Left colon (tissue), 2 donors: ENCODE results near the gene POLN. TPM values are rescaled to one million over a fixed set of nuclear protein-coding genes. Genes with fewer than 3 reads are reported as not detected.
"Not testable (repeated sequence)": the region's sequence is repeated elsewhere in the genome, so short reads cannot be mapped to it uniquely, and the experiment has no call there.

Experiments used
- ATAC-seq: fragments of 200-7000 bp; cut with Tn5 transposase; one replicate; pipeline ENCODE4 v1.9.1; 2020; ENCODE audit warnings: mild to moderate bottlenecking, moderate library complexity
- DNase-seq, 2 donors: peaks; one replicate each; pipeline ENCODE4 v3.0.0-alpha.2; 2020
- intact Hi-C, 2 donors: fragments of 100-400 bp; cut with DNase I in 1 of 2; cut with micrococcal nuclease in 1 of 2; formaldehyde crosslinking; loops; one replicate each; pipeline versions ENCODE4 v1.11.2 to v1.14.0; 2022; cut with DNase I, micrococcal nuclease
- total RNA-seq, 2 donors: library from RNA; stranded (reverse); fragmentation: NEBNext Ultra II Directional; extraction: Animal tissue kit (Norgen Biotek cat#: 25700); gene quantifications; one replicate each; pipeline ENCODE4 v1.2.1, GENCODE V29; 2021
- donor health status: DM: no; HTN: no; CAD: no.
- donor health status: DM: yes; HTN: yes; CAD: no.

The POLN gene
- total RNA-seq, 2 donors from 2014 or later: 1.3 to 3.1 TPM

DNA sequence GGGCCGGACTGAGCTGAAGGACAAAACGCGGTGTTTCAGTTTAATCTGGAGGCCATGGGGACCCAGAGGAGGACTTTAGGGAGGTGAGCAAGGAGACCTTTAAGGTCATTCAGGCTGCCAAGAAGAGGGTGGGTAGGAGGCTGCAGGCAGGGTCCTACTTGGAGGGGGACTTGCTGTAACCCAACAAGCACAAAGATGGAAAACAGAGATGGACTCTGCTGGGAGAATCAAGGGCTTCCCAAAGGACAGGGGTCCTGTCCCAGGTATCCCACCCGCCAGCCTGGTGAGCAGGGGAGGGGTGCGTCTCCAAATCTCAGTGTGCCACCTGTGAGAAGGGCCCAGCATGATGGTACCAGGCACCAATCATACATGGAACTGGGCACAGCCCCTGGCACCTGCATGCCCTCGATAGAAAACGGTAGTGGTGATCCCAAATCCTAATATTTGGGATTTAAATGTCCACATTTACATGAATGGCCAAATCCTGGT, 3.9 kb upstream of the POLN start:
- ATAC-seq: no peak
- DNase-seq: no peak
- intact Hi-C loops: no loop called here

DNA sequence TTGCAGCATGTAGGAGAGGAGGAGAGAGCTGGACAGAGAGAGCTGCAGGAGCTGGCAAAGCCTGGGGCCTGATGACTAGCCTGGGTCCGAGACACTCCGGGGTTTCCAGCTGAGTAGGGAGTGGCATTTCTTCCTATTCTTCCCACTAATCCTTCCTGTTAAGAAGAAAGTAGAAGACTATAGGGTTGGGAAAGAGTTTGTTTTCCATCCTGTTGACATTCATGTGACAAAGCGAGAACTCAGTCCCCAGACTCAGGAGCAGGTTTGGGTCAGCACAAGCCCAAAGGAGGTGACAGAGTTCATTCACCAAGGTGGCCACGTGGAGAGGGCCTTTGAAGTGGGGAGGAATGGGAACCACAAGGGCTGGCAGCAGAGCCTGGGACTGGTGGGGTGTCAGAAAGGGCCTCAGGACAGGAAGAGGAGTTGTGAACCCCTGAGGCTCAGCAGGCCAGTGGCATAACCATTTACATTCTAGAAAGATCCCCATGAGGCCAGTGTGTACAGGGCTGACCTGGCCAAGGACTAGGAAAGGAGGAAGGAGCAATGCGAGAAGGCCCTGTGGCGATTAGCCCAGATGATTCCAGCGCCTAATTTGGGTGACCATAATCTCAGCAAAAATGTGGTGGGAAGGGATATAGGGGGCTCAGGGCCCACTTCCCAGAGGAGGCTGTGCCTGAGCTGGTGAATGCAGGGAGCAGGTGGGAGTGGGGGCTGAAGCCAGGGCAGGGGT, 3.3 kb upstream of the POLN start:
- intact Hi-C loops: no loop called here
- no peak for ATAC-seq
- no peak for DNase-seq

DNA sequence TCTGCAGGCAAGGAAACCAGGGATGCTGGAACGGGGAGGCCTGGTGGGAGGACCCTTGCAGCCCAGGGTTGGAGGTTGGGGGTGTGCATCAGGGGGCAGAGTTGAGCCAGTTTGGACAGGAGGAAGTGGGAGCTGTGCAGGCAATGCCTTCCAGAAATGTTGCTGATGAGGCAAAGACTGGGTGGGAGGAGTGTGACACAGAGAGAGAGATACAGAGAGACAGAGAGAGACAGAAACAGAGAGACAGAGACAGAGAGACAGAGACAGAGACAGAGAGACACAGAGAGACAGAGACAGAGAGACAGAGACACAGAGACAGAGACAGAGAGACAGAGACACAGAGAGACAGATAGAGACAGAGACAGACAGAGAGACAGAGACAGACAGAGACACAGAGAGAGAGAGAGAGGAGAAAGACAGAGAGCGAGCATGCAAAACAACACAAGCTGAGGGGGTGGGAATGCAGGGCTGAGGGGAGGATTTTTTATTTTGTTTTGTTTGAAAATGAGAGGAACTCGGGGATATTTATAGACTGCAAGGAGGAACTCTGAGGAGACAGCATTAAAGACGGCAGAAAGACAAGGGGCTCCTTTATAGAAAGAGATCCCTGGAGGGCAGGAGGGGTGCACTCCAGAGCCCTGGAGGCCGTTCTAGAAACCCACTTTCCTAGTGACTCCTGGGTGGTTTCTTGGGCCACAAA, 1.9 kb upstream of the POLN start:
- ATAC-seq (no peak), DNase-seq (peak in 1 of 2 donors; percentile 37)
- intact Hi-C loops: no loop called here

DNA sequence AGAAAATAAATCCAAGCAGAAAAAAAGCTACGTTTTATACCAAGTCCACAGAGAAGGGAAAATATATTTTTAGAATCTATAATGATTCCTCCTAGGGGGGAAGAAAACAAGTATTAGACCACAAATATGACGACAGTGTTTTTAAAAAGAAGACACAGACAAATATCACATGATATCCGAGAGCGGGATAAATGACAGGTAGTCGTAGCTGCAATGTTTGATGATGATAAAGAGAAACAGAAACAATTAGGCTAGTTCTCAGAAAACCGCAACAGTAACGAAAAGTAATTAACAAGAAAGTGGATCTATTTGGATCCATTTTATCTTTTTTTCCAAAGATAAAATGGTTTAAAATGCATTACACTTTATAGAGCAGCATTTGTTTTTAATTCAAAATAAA, 918 bp downstream of the POLN start:
- ATAC-seq: no peak
- intact Hi-C loops: no loop called here
- no peak for DNase-seq

DNA sequence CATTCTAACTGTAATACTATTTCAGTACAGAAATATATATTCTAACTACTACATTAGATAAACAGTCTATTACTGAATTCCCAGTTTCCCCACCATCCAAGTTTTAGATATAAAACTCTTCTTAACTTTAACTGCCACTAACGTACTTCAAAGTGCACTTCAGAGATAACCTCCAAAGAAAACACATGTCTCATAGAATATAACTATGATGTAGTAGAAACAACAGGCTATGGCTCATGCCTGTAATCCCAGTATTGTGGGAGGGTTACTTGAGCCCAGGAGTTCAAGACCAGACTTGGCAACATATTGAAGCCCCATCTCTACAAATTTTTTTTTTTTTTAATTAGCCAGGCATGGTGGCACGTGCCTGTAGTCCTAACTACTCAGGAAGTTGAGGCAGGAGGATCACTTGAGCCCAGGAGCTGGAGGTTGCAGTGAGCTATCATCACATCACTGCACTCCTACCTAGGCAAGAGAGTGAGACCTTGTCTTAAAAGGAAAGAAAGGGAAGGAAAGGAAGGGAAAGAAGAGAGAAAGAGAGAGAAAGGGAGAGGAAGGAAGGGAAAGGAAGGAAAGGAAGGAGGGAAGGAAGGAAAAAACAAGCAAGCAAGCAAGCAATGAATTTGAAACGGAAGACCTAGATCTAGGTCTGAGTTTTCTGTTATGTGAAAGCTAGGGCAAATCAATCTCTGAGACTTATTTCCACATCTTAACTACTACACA, 4.8 kb downstream of the POLN start:
- DNase-seq: no peak
- intact Hi-C loops: no loop called here
- no peak for ATAC-seq

DNA sequence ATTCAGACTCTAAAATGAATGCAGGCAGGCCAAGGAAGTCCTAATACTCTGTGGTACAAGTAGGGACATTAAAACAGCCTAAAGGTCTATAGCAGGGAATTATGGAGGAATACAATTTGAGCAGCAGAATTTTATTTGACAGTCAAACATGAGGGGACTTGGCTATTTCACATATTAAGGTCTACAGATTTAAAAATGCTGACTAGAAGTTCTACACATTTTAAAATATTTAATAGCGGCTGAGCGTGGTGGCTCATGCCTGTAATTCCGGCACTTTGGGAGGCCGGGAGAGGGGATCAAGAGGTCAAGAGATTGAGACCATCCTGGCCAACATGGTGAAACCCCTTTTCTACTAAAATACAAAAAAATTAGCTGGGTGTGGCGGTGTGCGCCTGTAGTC, 10.8 kb downstream of the POLN start:
- ATAC-seq (no peak), DNase-seq (no peak)
- intact Hi-C loops: no loop called here

DNA sequence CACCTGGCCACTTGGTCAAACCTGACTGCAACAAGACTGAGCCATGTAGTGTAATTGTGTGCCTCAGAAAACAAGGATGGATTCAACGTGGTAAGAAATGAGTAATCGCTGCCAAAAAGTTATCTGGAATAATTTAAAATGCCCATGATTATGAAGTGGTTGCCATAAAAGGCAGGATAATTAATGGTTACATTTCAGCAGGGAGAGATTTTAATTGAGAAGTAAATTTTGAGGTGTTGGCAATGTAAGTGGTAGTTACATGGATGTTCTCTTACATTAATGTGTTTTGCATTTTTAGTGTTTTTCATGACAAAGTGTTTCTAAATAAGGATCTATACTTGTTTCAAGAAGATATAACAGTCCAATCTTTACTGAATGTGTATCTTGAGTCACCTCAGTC, 15.7 kb downstream of the POLN start:
- ATAC-seq: no peak
- intact Hi-C loops: loop anchor here in 1 of 2 donors (10.0 kb wide), 1 partner anchor 219 kb away; no protein-coding TSS in a partner anchor
- DNase-seq: no peak

DNA sequence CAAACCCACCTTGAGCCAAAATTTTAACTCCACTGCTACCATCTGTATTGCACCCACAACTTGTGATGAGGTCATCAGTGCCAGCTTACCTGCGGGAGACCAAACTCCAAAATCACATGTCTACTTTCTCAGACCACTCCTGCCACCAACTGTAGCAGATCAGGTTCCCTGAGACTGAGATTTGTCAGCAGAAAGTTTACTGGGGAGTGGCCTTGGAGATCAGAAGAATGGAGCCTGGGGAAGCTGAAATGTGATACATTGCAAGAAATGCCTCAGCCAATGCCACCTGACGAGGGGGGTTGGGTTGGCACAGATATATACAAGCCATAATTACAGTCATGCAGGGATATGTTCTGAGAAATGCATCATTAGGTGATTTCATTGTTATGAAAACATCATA, 19.1 kb downstream of the POLN start:
- DNase-seq: no peak

DNA sequence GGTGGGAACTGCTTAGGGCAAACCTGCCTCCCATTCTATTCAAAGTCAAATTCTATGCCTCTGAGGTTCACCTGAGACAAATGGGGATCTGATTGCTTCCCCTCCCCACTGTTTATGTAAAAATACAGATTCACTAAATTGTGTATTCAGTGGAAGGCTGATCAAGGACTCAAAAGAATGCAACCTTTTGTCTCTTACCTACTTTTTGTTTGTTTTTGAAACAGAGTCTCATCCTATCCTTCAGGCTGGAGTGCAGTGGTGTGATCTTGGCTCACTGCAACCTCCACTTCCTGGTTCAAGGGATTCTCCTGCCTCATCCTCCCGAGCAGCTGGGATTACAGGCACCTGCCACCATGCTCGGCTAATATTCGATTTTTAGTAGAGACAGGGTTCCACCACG, 20.5 kb downstream of the POLN start:
- ATAC-seq, DNase-seq: not testable (repeated sequence)
- intact Hi-C loops: loop anchor here in 1 of 2 donors (10.0 kb wide), 1 partner anchor 223 kb away; no protein-coding TSS in a partner anchor

More for the DNA sequence above, 19.1 kb downstream of the POLN start:
- no peak for ATAC-seq
- intact Hi-C loops: loop anchor here in 1 of 2 donors (10.0 kb wide), 1 partner anchor 222 kb away; no protein-coding TSS in a partner anchor

DNA sequence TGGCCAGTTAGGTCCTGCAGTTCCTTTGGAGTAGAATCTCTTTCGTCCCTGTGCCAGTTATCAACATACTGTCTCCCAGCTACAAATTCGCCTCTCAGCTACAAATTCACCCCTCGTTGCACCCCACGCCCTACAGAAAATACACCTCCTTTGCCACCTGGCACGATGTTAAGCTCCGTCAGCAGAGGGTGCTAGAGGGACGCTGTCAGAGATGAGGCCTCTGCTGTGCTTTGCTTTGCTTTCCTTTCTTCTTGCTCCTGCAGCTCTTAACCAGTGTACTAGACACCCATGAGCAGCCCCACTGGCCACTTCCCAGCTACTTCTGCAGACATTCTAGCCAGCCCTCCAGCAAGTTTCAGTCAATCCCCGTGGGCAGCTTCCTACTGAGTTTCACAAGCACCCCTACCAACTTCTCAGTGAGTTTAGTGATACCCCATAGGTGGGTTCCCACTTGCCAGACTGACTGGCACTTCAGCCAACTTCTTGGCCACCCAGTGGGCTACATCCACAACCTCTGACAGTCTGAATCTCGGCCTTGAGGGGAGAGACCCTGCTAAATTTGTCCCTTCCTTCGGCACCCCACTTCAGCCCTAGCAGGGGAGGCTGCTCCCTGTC, 21.8 kb downstream of the POLN start:
- ATAC-seq (peak; percentile 97), DNase-seq (peak; percentile 53 to 82)
- intact Hi-C loops: loop anchor here in 1 of 2 donors (10.0 kb wide), 1 partner anchor 225 kb away; no protein-coding TSS in a partner anchor

DNA sequence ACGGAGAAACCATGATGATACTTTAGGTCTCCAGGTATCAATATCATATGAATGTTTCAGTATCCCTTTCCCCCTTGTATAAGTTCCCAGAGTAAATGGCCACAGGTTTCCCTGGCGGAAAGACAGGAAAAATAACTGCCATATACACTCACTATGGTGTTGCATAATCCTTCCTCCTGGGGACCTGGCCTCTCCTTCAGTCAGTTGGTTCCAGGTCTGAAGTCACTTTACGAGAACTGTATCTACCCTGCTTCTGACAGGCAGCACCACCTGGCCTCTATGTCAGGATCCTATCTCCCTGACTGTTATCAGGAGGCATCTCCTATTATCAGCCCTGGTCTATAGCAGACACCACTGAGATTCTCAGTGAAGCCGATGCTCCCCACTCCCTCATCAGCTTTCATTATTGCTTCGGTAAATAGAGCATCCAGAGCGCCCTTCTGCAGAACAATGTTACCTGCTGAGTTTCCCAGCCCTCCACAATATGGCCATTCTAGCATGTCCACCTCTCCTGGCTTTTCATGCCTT, 22.6 kb downstream of the POLN start:
- intact Hi-C loops: loop anchor here in 1 of 2 donors (5.0 kb wide), 1 partner anchor 243 kb away; no protein-coding TSS in a partner anchor
- no peak for DNase-seq

DNA sequence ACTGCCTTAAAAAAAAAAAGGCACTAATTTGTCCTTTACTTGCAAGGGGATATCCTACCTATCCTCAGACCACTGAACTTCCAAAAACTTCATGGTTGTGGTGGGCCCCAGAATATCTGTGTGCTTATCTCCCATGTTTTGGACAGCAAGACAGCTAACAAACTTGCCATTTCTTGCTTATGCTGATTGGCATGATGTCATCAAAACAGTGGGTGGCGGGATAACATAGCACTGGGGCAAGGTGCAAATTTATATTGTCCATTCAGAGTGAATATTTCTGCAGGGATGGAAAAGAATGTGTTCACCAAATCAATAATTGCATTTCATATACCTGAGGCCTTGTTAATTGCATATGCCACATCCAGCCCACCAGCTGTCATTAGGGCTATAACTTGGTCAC, 23.5 kb downstream of the POLN start:
- DNase-seq: no peak
- no peak for ATAC-seq
- intact Hi-C loops: loop anchor here in 1 of 2 donors (5.0 kb wide), 1 partner anchor 244 kb away; no protein-coding TSS in a partner anchor

More for the DNA sequence above, 22.6 kb downstream of the POLN start:
- ATAC-seq: no peak

DNA sequence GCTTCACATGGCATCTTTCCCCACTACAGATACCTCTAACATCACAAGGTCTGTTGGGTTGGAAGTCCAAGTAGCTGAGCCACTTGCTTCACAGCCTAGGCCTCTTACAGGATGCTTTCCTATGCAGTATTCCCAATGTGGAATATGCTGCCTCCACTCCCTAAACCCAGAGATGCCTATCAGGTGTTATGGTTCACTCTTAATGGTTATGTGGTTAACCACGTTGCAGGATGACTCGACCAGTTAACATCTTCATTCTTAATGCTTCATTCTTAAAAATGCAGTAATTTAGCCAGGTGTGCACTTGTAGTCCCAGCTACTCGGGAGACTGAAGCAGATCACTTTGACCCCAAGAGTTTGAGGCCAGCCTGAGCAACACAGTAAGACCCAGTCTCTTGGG, 24.2 kb downstream of the POLN start:
- no peak for DNase-seq
- no peak for ATAC-seq
- intact Hi-C loops: loop anchor here in 1 of 2 donors (5.0 kb wide), 1 partner anchor 245 kb away; no protein-coding TSS in a partner anchor

DNA sequence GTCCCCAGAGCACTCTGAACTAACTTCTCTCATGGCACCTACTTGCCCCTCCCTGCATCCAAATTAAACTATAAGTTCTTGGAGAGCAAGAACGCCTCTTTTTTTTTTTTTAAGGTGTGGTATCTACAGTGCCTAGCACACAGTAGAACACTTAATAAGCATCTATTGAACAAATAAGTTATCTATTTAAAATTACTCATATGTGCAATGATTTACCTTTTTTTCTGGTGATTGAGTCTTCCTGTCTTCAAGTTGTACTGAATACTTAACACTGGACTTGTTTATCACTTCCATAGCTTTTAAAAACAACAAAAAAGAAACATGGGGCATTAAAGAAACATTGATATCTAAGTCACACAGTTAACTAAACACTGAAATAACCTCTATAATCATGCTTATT, 29.1 kb downstream of the POLN start:
- intact Hi-C loops: no loop called here
- DNase-seq: no peak
- no peak for ATAC-seq

DNA sequence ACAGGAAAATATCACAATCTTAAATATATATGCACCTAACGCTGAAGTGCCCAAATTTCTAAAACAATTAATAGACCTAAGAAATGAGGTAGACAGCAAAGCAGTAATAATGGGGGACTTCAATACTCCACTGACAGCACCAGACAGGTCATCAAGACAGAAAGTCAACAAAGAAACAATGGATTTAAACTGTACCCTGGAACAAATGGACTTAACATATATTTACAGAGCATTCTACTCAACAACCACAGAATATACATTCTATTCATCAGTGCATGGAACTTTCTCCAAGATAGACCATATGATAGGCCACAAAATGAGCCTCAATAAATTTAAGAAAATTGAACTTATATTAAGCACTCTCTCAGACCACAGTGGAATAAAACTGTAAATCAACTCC, 39.1 kb downstream of the POLN start:
- ATAC-seq, intact Hi-C loops, DNase-seq: not testable (repeated sequence)

DNA sequence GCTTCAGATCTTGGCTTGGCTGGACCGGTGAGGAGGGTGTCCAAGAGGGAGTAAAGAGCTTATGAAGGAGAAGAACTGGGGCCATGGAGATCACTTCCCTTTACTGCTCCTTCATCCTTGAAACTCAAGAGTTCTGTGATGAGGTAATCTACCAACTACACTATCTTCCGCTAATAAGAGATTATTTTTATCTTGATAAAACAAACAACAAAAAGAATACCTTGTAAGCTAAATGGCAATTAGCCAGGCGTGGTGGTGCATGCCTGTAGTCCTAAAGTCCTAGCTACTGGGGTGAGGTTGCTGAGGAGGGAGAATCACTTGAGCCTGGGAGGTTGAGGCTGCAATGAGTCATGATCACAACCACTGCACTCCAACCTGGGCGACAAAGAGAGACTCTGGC, 47.4 kb downstream of the POLN start:
- no peak for ATAC-seq
- intact Hi-C loops: no loop called here
- no peak for DNase-seq

DNA sequence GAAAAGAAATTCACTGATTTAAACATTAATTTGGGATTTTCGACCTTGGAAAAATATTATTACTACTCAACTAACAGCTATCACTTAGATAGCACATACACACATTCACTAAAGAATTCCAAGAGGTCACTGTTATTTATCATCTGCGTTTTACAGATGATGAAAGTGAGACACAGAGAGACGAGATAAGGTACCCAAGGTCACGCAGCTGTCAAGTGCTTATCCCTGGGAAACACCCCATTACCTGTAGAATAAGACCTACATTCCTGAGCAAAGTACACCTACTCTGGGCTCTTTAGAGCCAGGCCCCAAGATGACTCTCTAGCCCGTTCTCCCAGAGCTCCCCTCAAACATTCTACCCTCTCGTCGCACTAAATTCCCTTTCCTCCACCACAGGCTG, 48.6 kb downstream of the POLN start:
- intact Hi-C loops: no loop called here
- DNase-seq (no peak), ATAC-seq (no peak)

DNA sequence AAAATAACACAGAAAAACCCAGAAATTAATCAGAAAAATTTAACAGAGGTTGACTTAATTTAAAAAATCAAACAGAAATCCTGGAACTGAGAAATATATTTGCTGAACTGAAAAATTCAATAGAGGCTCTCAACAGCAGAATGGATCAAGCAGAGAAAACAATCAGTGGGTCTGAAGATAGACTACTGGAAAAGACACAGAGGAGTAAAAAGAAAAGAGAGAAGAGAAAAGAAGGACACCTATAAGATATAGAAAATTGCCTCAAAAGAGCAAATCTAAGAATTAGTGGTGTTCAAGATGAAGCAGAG, 55.1 kb downstream of the POLN start:
- intact Hi-C loops: no loop called here

More for the DNA sequence above, 55.1 kb downstream of the POLN start:
- ATAC-seq (no peak), DNase-seq (no peak)
